Raji (cell line): ENCODE measurements around the gene ABHD2.
A peak's percentile ranks its signal among the peaks of the same experiment; 100 is the strongest.

Experiments used
- POLR2A ChIP-seq: IDR thresholded peaks from 2 replicates; pipeline ENCODE4 v1.6.1; 2011; ENCODE audit warnings: low read depth, low read length, control low read depth; ENCODE audit not compliant: insufficient read depth

Gene ABHD2, protein sequence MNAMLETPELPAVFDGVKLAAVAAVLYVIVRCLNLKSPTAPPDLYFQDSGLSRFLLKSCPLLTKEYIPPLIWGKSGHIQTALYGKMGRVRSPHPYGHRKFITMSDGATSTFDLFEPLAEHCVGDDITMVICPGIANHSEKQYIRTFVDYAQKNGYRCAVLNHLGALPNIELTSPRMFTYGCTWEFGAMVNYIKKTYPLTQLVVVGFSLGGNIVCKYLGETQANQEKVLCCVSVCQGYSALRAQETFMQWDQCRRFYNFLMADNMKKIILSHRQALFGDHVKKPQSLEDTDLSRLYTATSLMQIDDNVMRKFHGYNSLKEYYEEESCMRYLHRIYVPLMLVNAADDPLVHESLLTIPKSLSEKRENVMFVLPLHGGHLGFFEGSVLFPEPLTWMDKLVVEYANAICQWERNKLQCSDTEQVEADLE

DNA sequence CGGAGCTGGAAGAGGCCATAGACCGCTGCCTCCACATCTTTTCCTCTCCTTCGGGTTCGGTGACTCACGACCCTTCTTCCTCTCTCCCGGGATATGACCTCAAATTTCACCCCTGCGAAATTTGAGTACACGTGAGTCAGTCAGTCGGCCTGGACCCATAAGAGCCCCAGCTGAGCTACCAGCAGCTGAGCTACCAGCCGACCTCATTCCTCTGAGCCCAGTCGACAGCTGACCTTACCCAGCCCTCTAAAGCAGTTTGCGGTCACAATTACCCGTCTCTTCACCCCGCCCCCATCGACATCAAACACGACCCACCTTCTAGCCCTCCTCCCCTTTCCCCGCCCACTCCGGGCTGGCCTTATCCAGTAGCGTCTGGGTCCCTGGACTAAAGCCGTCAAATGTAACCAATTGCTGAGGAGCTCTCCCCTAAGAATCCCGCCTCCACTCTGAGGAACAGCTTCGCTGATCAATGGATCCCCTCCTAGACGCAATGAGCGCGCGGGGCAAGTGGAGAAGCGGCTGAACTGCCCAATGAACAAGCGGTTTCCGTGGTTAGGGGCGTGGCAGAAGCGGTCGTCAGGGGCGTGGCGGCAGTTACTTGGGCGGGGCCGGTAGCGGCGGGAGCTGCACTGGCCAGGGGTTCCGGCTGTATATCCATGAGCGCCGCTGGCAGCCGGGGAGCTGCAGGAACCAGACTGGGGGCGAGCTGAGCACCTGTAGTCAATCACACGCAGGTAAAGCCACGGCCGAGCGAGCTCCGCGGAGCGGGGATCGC lies at the start of gene ABHD2:
ABHD2 (plus strand) TSS at position 627 of the 775 bp plus-strand sequence. CDS start 27,872 bp downstream, outside the sequence.
- TF ChIP-seq POLR2A: peak; percentile 55

DNA sequence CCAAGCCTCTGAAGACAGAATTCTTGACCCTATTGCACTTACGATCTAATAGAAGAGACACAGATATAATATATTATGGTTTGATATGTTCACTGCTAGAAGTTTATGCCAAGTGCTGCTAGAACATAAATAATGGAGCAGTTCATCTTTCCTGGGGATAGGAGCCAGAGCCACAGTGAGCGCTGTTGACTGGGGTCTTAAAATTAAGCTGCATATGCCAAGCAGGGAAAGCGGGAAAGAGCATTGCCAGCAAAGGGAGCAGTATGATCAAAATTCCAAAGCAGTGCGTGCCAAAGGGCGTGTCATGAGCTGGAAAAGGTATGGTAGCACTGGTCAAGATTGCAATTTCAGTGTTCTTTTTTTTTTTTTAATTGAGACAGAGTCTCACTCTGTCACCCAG lies 49.1 kb upstream of the ABHD2 start:
- TF ChIP-seq POLR2A: no peak

DNA sequence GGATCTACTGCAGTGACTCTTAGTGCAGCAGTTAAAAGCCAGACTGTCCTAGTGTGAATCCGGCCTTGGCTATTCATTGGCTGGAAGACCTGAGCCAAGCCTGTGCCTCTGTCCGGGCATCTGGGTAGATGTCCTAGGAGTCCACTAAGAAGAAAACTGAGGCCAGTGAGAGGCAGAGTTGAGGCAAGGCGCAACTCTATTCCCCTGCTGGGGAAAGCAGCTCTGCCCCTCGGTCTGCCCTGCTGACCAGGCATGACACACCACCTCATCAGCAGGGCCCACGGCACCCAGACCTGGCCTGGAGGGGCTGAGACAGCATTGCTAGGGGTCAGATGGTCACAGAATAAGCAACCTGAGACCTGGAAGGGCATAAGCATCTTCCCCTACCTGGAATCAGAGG lies 46.7 kb upstream of the ABHD2 start:
- no peak for TF ChIP-seq POLR2A

GRCh38 chr15:89042387-89042786 lies 45.9 kb upstream of the ABHD2 start:
- TF ChIP-seq POLR2A: no peak

DNA sequence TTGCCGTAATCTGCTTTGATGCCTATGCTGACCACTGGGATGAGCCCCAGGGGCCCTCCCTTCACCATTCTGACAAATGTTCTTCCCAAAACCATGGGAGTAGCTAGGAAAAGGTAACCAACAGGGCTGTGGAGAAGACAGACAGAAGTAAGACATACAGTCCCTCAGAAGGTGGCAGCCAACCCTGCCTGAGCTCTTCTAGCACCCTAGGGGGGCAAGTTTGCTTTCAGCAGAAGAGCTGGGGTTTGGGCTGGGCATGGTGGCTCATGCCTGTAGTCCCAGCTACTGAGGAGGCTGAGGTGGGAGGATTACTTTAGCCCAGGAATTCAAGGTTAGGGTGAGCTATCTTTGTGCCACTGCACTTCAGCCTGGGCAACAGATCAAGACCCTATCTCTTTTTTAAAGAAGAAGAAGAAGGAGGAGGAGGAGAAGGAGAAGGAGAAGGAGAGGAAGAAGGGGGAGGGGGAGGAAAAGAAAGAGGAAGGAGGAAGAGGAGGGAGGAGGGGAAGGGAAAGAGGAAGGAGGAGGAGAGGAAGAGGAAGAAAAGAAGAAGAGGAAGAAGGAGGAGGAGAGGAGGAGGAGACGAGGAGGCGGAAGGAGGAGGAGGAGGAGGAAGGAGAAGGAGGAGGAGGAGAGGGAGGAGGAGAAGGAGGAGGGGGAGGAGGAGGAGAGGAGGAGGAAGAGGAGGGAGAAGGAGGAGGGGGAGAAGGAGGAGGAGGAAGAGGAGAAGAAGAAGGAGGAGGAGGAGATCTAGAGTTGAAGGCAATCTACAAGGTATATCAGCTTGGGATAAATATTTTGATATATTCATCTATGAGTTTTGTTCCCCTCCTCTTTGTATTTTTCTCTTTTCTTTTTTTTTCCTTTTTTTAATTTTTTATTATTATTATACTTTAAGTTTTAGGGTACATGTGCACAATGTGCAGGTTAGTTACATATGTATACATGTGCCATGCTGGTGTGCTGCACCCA lies 44.9 kb upstream of the ABHD2 start:
- no peak for TF ChIP-seq POLR2A

DNA sequence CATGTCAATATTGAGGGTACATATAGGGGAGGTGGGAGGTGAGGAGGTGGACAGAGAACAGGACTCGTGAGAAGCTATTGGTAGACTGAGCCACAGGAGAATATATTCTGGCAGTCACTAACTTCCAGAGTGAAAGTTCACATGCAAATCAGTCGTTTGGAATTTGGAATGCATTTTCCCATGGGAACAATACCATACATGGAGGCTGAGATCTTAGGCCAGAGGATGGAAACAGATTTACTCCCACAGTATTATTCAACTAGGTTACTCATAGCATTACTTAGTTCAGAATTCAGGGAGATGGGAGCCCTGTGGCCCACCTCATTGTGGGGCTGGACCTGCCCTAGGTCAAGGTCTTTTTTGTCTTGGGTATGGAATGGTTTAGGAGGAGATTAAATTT lies 36.4 kb upstream of the ABHD2 start:
- TF ChIP-seq POLR2A: no peak

DNA sequence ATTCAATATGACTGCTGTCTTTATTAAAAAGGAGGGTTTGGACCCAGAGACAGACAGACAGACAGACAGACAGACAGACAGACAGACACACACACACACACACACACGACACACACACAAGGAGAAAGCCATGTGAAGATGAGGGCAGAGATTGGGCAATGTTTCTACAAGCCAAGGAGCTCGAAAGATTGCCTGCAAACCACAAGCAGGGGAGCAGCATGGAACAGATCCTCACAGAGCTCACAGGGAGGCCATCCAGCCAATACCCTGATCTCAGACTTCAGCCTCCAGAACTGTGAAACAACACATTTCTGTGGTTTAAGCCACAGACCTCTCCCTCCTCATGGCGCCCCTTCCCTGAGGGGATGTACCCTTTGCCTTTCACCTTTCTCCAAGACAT lies 35.8 kb upstream of the ABHD2 start:
- TF ChIP-seq POLR2A: no peak

GRCh38 chr15:89054873-89055272 lies 33.4 kb upstream of the ABHD2 start:
- no peak for TF ChIP-seq POLR2A

GRCh38 chr15:89057506-89058133 lies 30.6 kb upstream of the ABHD2 start:
- TF ChIP-seq POLR2A: no peak

DNA sequence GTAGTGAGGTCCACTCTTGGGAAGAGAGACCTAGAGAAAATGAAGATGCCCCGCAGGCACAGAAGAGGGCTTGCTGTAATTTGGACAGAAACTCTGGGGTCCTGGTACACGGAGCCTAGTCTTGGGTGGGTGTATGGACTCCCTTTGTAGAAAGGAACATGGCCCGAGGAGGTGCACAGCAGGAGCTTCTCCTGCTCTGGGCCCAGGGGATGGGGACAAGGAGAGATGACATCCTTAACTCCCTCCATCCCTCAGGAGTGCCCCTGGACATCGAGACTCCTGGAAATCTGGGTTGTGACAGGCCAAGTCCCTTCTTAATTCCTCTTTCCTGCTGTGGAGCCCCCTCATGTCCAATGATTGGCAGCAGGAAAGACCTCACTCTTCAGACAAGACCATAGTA lies 29.9 kb upstream of the ABHD2 start:
- no peak for TF ChIP-seq POLR2A

GRCh38 chr15:89058876-89059405 lies 29.3 kb upstream of the ABHD2 start:
- no peak for TF ChIP-seq POLR2A

GRCh38 chr15:89066280-89066679 lies 22.0 kb upstream of the ABHD2 start:
- no peak for TF ChIP-seq POLR2A

DNA sequence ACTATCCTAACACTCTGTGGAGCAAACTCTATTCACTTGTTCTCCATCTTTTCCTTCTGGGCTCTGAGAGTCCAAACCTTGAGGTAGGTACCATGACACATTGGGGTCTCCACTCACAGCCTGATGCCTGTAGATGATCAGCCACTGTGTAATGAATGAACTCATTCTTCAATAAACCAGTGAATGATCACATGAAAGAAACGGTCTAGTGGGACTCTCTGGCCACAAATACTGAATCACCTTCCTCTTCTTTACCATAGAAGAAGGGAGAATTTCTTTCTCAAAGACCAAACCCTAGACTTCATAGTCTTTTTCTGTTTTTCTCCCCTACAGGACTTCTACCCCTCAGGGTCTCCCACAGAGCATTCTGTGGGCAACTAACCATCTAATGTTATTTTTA lies 20.5 kb upstream of the ABHD2 start:
- no peak for TF ChIP-seq POLR2A

DNA sequence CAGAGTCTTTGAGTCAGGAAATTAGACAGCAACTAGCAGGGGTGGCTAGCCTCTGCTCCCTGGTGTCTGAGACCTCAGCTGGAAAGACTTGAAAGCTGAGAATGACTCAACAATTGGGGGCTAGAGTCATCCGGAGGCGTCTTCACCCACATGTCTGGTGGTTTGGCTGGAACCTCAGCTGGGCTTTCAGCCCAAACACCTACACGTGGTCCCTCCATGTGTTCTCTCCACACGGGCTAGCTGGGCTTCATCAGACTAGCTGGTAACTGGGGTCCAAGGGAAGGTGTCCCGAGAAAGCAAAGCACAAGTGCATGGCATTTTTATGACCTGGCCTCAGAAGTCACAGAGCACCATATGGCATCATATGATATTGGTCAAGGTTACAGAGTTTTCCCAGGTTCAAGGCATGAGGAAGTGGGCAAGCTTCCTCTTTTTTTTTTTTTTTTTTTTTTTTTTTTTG lies 19.9 kb upstream of the ABHD2 start:
- TF ChIP-seq POLR2A: no peak
